Left lung (tissue), 10 donors: ENCODE measurements around the gene TRPM5. TPM values are rescaled to one million over a fixed set of nuclear protein-coding genes. Genes with fewer than 3 reads are reported as not detected.

Experiments used
- ATAC-seq: fragments of 200-7000 bp; cut with Tn5 transposase; one replicate; pipeline ENCODE4 v1.9.1; 2020; ENCODE audit warnings: moderate library complexity
- DNase-seq, 4 donors: peaks; one replicate each; pipeline ENCODE4 v3.0.0-alpha.2; 2013 to 2020
- H3K27ac ChIP-seq, 2 donors: fragments of 200-600 bp; sonication (generic) in 1 of 2; one replicate each; pipeline versions ENCODE4 v1.5.0 to v1.8.0; 2020 to 2021
- H3K27me3 ChIP-seq, 2 donors: fragments of 200-600 bp; sonication (generic) in 1 of 2; one replicate each; pipeline versions ENCODE4 v1.5.0 to v1.8.0; 2020 to 2021
- H3K36me3 ChIP-seq, 2 donors: fragments of 200-600 bp; sonication (generic) in 1 of 2; one replicate each; pipeline versions ENCODE4 v1.5.0 to v1.8.0; 2020 to 2021
- H3K4me1 ChIP-seq, 2 donors: fragments of 200-600 bp; one replicate each; pipeline ENCODE4 v1.8.0; 2021
- H3K4me3 ChIP-seq, 2 donors: fragments of 200-600 bp; sonication (generic) in 1 of 2; one replicate each; pipeline versions ENCODE4 v1.5.0 to v1.8.0; 2020 to 2021; ENCODE audit warnings: mild to moderate bottlenecking in 1 of 2
- H3K9me3 ChIP-seq, 2 donors: fragments of 200-600 bp; sonication (generic) in 1 of 2; one replicate each; pipeline versions ENCODE4 v1.5.0 to v1.8.0; 2020 to 2021
- intact Hi-C, 2 donors: fragments of 100-400 bp; cut with DNase I; formaldehyde crosslinking; loops; one replicate each; pipeline versions ENCODE4 v1.11.2 to v1.14.2; 2022
- polyA plus RNA-seq, 6 donors: library from polyadenylated mRNA; unstranded; fragments of 120-200 nt; gene quantifications; one replicate each; pipeline ENCODE4 v1.2.1, GENCODE V29; 2013; ENCODE audit not compliant: insufficient read length in 6 of 6
- total RNA-seq, 2 donors: library from RNA; stranded (reverse); fragmentation: NEBNext Ultra II Directional; extraction: Animal tissue kit (Norgen Biotek cat#: 25700); gene quantifications; one replicate each; pipeline ENCODE4 v1.2.1, GENCODE V29; 2021
- TF ChIP-seq, protein P1 (sequence below), 2 donors: fragments of 200-600 bp; sonication (generic) in 1 of 2; IDR thresholded peaks; one replicate each; pipeline versions ENCODE4 v1.5.0 to v1.8.0; 2021; ENCODE audit warnings: antibody characterized with exemption in 2 of 2
- donor health status: DM: no; HTN: yes; CAD: no.
- donor health status: DM: no; HTN: no; CAD: no.

Gene TRPM5
- total and polyA plus RNA-seq, 8 donors = 0.14 to 0.40 (median 0.31) TPM; not detected in 2

DNA sequence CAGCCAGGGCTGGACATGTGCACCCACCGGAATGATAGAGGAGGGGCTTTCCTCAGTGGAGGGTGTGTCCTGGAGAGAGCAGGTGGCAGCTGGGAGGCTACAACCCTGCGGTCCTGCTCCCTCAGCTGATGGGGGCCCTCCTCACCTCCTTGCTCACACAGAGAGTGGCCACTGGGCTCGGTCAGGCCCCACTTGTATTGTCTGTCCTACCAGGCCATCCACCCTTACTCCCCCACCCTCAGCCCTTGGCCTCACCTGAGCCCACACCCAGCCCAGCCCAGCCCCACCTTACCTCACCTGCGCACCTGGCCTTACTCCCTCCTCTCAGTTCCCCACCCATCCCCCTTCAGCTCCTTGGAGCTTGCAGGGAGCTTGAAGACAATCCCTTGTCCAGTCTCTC lies 3.1 kb downstream of the TRPM5 start:
- H3K27ac ChIP-seq = no peak overlapping the region
- ATAC-seq = no peak
- no peaks in the 10 kb centered on the region for H3K9me3 ChIP-seq
- intact Hi-C loops = no loop called here
- TF ChIP-seq, protein P1, sequence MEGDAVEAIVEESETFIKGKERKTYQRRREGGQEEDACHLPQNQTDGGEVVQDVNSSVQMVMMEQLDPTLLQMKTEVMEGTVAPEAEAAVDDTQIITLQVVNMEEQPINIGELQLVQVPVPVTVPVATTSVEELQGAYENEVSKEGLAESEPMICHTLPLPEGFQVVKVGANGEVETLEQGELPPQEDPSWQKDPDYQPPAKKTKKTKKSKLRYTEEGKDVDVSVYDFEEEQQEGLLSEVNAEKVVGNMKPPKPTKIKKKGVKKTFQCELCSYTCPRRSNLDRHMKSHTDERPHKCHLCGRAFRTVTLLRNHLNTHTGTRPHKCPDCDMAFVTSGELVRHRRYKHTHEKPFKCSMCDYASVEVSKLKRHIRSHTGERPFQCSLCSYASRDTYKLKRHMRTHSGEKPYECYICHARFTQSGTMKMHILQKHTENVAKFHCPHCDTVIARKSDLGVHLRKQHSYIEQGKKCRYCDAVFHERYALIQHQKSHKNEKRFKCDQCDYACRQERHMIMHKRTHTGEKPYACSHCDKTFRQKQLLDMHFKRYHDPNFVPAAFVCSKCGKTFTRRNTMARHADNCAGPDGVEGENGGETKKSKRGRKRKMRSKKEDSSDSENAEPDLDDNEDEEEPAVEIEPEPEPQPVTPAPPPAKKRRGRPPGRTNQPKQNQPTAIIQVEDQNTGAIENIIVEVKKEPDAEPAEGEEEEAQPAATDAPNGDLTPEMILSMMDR (IDR thresholded peaks at IDR 0.05) = no peak
- peak in 2 of 4 donors; percentile 27 to 43 for DNase-seq
- no peak overlapping the region for H3K4me3 ChIP-seq
- H3K36me3 ChIP-seq = no peaks in the 10 kb centered on the region
- peaks cover 0 to 36% of the 10 kb centered on the region in 2 donors for H3K27me3 ChIP-seq
- H3K4me1 ChIP-seq = peaks cover 5 to 24% of the 10 kb centered on the region in 2 donors

GRCh38 chr11:2440646-2441045 lies 3.7 kb downstream of the TRPM5 start:
- Histone ChIP-seq H3K36me3 (no peaks in the 10 kb centered on the region), H3K4me1 (peaks cover 0 to 19% of the 10 kb centered on the region in 2 donors), H3K4me3 (no peak overlapping the region), H3K9me3 (no peaks in the 10 kb centered on the region), H3K27me3 (peaks cover 0 to 31% of the 10 kb centered on the region in 2 donors), H3K27ac (no peak overlapping the region)
- TF ChIP-seq, protein P1 (IDR thresholded peaks at IDR 0.05) = no peak
- intact Hi-C loops = no loop called here
- DNase-seq = peak in 2 of 4 donors; percentile 39 to 60
- no peak for ATAC-seq

GRCh38 chr11:2439820-2440219 lies 4.5 kb downstream of the TRPM5 start:
- peaks cover 0 to 25% of the 10 kb centered on the region in 2 donors for H3K27me3 ChIP-seq
- H3K36me3 ChIP-seq = no peaks in the 10 kb centered on the region
- H3K4me3 ChIP-seq = no peak overlapping the region
- H3K9me3 ChIP-seq = no peaks in the 10 kb centered on the region
- H3K4me1 ChIP-seq = peaks cover 0 to 13% of the 10 kb centered on the region in 2 donors
- intact Hi-C loops = no loop called here
- ATAC-seq (no peak), DNase-seq (no peak)
- TF ChIP-seq, protein P1 (IDR thresholded peaks at IDR 0.05) = no peak
- no peak overlapping the region for H3K27ac ChIP-seq

DNA sequence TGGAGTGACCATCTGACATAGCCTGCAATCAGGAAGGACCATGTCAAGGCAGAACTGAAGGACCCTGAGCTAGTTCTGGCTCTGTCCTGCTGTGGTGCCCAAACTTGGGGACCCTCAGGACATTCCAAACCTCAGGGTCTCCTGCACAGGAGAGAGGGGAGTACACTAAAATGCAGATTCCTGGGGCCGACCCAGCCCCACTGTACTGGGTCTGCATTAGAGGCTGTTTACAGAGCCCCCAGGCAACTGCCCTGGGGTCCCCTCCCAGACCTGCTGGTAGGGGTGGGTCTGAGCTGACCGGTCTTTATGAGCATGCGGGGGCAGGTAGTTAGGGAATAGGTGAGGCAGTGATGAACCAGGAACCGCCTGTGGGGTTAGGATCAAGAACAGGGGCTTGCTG lies 6.8 kb downstream of the TRPM5 start:
- DNase-seq (peak in 2 of 4 donors; percentile 19 to 26), ATAC-seq (no peak)
- intact Hi-C loops = no loop called here
- TF ChIP-seq, protein P1 (IDR thresholded peaks at IDR 0.05) = no peak
- no peaks in the 10 kb centered on the region for H3K36me3 ChIP-seq
- no peaks in the 10 kb centered on the region for H3K4me1 ChIP-seq
- no peaks in the 10 kb centered on the region for H3K9me3 ChIP-seq
- H3K4me3 ChIP-seq = no peak overlapping the region
- H3K27ac ChIP-seq = no peak overlapping the region
- peaks cover 0 to 6% of the 10 kb centered on the region in 2 donors for H3K27me3 ChIP-seq

- TF ChIP-seq, protein P1 (IDR thresholded peaks at IDR 0.05) = no peak
- H3K4me3 ChIP-seq = no peak overlapping the region
- peaks cover 0 to 6% of the 10 kb centered on the region in 2 donors for H3K27me3 ChIP-seq
- no peak overlapping the region for H3K27ac ChIP-seq
- no peaks in the 10 kb centered on the region for H3K4me1 ChIP-seq
- intact Hi-C loops = no loop called here
- ATAC-seq = no peak
- DNase-seq = peak in 2 of 4 donors; percentile 27 to 60
- H3K9me3 ChIP-seq = no peaks in the 10 kb centered on the region
- H3K36me3 ChIP-seq = no peaks in the 10 kb centered on the region
These were observed 7.7 kb downstream of the TRPM5 start for GRCh38 chr11:2436521-2437031.
